ENCODE data around the gene CDCA7L.

Gene CDCA7L

DNA sequence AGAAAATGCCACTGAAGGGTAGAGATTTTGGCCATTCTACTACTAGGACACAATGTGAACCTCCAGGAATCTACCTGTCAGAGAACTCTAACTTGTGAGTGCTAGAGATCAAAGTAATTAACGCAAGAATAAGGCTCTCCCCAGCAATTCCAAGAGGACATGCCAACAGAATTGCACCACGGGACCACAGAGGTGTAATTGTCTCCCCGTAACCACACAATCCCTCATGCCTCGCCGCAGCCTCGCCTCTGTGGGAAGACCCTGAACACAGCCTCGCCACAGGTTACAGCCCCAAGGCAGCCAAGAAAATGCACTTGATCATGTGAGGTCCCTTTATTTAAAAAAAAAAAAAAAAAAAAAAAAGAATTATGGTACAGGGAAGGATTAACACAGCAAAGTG is 29.5 kb downstream of the CDCA7L start:
- CTCF ChIA-PET, result no interaction called here
- TF ChIP-seq TARDBP (IDR thresholded peaks at IDR 0.05) (no peak), ELF4 (IDR thresholded peaks at IDR 0.05) (no peak), SP1 (IDR thresholded peaks at IDR 0.05) (no peak), ARNT (IDR thresholded peaks at IDR 0.05) (no peak), NFRKB (IDR thresholded peaks at IDR 0.05) (no peak), SUZ12 (IDR thresholded peaks at IDR 0.05) (no peak), L3MBTL2 (conservative IDR thresholded peaks at IDR 0.05) (no peak), FOXA1 (IDR thresholded peaks at IDR 0.05) (no peak)
- DNase-seq (ENCODE audit: extremely low spot score), result no peak

DNA sequence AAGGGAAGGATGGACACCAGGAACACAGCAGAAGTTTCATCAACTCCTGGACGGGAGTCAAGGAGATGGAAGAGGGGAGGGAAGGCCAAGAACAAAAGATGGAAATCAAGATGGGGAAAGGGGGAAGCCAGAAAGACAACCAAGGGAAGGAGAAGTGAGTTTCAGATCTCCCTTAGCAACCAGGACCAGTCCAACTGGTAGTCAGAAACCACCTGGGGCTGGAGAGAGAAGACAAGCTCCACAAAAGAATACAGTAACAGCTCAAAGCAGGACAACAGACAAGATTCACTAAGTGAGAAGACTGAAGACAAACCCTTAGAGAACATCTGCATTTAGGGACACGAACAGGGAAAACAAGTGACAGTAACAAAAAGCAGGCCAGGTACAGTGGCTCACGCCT is 30.6 kb downstream of the CDCA7L start:
- ChIA-PET POLR2A (no interaction called here), CTCF (no interaction called here)
- no peak for DNase-seq (ENCODE audit: extremely low spot score)
- TF ChIP-seq ELF4 (IDR thresholded peaks at IDR 0.05), result no peak
- TF ChIP-seq FOXK2 (IDR thresholded peaks at IDR 0.05), result no peak

More for the DNA sequence above, 29.5 kb downstream of the CDCA7L start:
- POLR2A ChIA-PET, result no interaction called here

DNA sequence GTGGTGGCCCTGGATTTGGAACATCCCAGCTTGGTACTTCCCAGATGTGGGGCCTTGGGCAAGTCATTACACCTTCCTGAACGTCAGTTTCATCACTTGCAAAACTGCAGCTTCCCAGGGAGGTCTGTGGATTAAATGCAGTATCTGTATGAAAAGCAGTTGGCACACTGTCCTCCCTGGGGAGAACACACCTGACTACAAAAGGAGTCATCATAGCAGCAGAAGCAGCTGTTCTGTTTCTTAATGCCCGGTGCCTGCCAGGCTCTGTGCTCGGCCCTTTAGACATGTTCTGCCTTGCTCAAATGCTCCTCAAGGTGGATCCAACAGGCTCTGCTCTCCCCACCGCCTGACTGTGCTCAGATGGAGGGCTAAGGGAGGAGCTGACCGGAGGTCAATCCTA is 31.0 kb downstream of the CDCA7L start:
- DNase-seq (ENCODE audit: extremely low spot score), result no peak
- no peak for TF ChIP-seq FOXA1 (IDR thresholded peaks at IDR 0.05)
- no peak for TF ChIP-seq LEF1 (IDR thresholded peaks at IDR 0.05; ENCODE audit: borderline replicate concordance)
- no peak for TF ChIP-seq NFRKB (IDR thresholded peaks at IDR 0.05)
- TF ChIP-seq, protein P1, sequence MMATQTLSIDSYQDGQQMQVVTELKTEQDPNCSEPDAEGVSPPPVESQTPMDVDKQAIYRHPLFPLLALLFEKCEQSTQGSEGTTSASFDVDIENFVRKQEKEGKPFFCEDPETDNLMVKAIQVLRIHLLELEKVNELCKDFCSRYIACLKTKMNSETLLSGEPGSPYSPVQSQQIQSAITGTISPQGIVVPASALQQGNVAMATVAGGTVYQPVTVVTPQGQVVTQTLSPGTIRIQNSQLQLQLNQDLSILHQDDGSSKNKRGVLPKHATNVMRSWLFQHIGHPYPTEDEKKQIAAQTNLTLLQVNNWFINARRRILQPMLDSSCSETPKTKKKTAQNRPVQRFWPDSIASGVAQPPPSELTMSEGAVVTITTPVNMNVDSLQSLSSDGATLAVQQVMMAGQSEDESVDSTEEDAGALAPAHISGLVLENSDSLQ (IDR thresholded peaks at IDR 0.05), result no peak
- no peak for TF ChIP-seq ZNF384 (IDR thresholded peaks at IDR 0.05)
- no peak for TF ChIP-seq L3MBTL2 (conservative IDR thresholded peaks at IDR 0.05)
- TF ChIP-seq CTBP1 (IDR thresholded peaks at IDR 0.05; ENCODE audit: borderline replicate concordance), result no peak
- no peak for TF ChIP-seq SUZ12 (IDR thresholded peaks at IDR 0.05)
- TF ChIP-seq BHLHE40 (IDR thresholded peaks at IDR 0.05; ENCODE audit: borderline replicate concordance), result no peak
- no peak for TF ChIP-seq FOXK2 (IDR thresholded peaks at IDR 0.05)
- no peak for TF ChIP-seq ELF4 (IDR thresholded peaks at IDR 0.05)
- TF ChIP-seq TARDBP (IDR thresholded peaks at IDR 0.05), result no peak
- CTCF ChIA-PET, result no interaction called here
- POLR2A ChIA-PET, result no interaction called here

DNA sequence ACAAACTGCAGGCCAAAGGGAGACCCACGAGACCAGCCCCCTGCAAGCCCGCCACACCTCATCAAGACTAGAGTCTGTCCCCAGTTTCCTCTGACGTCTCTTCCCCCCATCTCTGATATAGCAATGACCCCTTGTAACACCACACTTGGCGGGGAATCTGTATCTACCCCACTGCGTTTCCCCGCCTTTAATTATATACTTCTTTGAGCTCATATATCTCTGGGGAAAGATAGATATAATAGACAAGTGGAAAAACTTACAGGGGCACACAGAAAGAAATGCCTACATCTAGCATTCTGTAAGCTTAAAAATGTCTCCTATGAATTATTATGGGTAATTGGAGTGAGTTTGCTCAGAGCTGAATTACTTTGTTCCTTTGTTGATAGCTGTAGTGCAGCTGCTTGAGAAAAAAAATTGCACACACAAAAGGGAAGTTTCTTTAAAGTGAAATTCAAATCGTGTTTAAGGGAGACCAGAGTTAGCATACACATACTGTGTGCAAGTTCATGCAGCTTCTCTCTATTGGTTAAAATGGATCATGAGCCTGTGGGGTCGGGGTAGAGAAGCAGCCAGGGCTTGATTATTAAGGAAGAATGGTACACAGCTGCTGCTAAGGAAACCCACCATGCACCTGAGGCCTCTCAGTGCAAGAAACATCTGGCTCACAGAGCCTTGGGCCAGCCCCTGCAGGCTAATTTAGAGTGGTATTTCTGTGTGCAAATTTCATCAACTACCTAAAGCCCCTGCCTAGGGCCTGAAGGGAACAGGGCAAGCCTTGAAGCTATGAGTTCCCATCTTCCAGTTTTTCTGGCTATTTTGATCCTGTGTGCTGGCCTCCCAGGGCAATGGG is 32.5 kb downstream of the CDCA7L start:
- no peak for TF ChIP-seq ZNF384 (IDR thresholded peaks at IDR 0.05)
- TF ChIP-seq, protein P1 (IDR thresholded peaks at IDR 0.05), result no peak
- no peak for TF ChIP-seq CTBP1 (IDR thresholded peaks at IDR 0.05; ENCODE audit: borderline replicate concordance)
- TF ChIP-seq SP1 (IDR thresholded peaks at IDR 0.05), result no peak
- TF ChIP-seq HDGF (IDR thresholded peaks at IDR 0.05; ENCODE audit: borderline replicate concordance), result no peak
- no peak for TF ChIP-seq LEF1 (IDR thresholded peaks at IDR 0.05; ENCODE audit: borderline replicate concordance)
- TF ChIP-seq ELF4 (IDR thresholded peaks at IDR 0.05), result no peak
- TF ChIP-seq FOXA1 (IDR thresholded peaks at IDR 0.05), result no peak
- no peak for DNase-seq (ENCODE audit: extremely low spot score)
- ChIA-PET CTCF (no interaction called here), POLR2A (no interaction called here)

DNA sequence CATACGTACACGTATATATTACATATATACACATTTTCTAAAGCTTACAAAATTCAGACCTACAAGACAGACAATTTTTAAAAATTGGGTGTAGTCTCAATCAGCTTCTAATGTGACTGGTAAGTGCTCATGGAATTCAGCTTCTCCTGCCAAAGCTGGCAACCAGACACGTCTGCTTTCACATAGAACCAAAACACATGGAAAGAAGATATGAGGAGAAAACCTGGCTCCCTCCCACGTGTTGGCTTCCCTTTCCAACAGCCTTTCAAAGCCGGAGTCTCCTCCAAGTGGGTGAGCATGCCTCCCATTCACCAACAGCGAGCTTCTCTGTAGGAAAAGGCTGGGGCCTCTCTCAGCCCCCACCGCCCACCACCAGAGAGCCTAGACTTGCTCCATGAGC is 33.4 kb downstream of the CDCA7L start:
- TF ChIP-seq L3MBTL2 (conservative IDR thresholded peaks at IDR 0.05), result no peak
- TF ChIP-seq, protein P1 (IDR thresholded peaks at IDR 0.05), result no peak
- TF ChIP-seq FOXA1 (IDR thresholded peaks at IDR 0.05), result no peak
- no peak for TF ChIP-seq NFRKB (IDR thresholded peaks at IDR 0.05)
- CTCF ChIA-PET, result no interaction called here
- no peak for DNase-seq (ENCODE audit: extremely low spot score)
- POLR2A ChIA-PET, result no interaction called here

DNA sequence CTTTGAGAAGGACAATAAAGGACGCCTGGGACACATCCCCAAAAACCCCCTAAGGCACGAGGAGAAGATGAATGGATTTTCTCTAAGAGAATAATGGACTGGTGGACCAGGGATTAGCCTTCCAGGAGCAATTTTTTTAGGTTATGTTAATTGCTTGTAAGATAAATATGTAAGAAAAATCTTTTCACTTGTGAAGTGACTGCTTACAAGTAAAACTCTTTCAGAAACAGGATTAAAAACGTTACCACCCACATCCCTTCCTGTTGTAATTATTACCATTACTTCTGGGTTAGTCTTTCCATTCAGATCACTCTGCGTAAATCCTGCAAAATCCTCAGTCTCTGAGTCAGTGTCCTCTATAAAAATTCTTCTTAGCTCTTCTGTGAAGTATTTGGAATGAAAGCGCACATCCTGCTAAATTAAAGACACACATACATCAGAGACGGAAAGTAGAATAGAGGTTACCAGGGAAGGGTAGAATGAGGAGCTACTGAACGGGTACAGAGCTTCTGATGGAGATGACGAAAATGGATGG is 34.3 kb downstream of the CDCA7L start:
- POLR2A ChIA-PET, result no interaction called here
- TF ChIP-seq SP1 (IDR thresholded peaks at IDR 0.05), result no peak
- no peak for TF ChIP-seq ZNF384 (IDR thresholded peaks at IDR 0.05)
- no peak for TF ChIP-seq LEF1 (IDR thresholded peaks at IDR 0.05; ENCODE audit: borderline replicate concordance)
- no peak for TF ChIP-seq FOXK2 (IDR thresholded peaks at IDR 0.05)
- TF ChIP-seq CTBP1 (IDR thresholded peaks at IDR 0.05; ENCODE audit: borderline replicate concordance), result no peak
- no peak for TF ChIP-seq FOXM1 (IDR thresholded peaks at IDR 0.05; ENCODE audit: borderline replicate concordance)
- DNase-seq (ENCODE audit: extremely low spot score), result no peak
- CTCF ChIA-PET, result no interaction called here

DNA sequence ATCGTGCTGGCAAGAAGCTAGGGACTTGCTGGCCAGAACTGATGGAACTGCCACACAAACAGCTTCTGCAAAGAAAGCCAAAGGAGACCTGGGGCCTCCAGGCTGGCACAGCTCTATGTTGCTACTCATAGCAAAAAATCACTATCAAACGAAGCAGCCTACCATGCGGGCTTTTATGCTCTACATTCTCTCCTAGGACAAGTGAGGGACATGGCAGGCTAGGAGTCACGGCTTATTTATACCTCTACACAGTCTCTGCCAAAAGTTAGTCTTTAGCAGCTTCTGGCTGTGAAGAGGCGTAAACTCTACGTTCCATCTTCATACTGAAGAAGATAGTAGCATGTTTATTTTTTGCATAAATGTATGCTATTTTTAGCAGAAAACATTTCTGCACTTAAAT is 35.4 kb downstream of the CDCA7L start:
- ChIA-PET POLR2A (no interaction called here), CTCF (no interaction called here)

More for the DNA sequence above, 35.4 kb downstream of the CDCA7L start:
- TF ChIP-seq ZNF384 (IDR thresholded peaks at IDR 0.05) (no peak), TARDBP (IDR thresholded peaks at IDR 0.05) (no peak), FOXM1 (IDR thresholded peaks at IDR 0.05; ENCODE audit: borderline replicate concordance) (no peak), ARNT (IDR thresholded peaks at IDR 0.05) (no peak), FOXA1 (IDR thresholded peaks at IDR 0.05) (no peak), BHLHE40 (IDR thresholded peaks at IDR 0.05; ENCODE audit: borderline replicate concordance) (no peak), HDGF (IDR thresholded peaks at IDR 0.05; ENCODE audit: borderline replicate concordance) (no peak), SUZ12 (IDR thresholded peaks at IDR 0.05) (no peak), NFRKB (IDR thresholded peaks at IDR 0.05) (no peak), ELF4 (IDR thresholded peaks at IDR 0.05) (no peak), FOXK2 (IDR thresholded peaks at IDR 0.05) (no peak), L3MBTL2 (conservative IDR thresholded peaks at IDR 0.05) (no peak), LEF1 (IDR thresholded peaks at IDR 0.05; ENCODE audit: borderline replicate concordance) (no peak)
- TF ChIP-seq, protein P1 (IDR thresholded peaks at IDR 0.05), result no peak
- DNase-seq (ENCODE audit: extremely low spot score), result no peak

All from HEK293T (cell line).